Keratinocyte (primary cell): ENCODE measurements around the gene KPNA1. TPM values are rescaled to one million over a fixed set of nuclear protein-coding genes. Genes with fewer than 3 reads are reported as not detected.

ENCODE experiments used
- DNase-seq: peaks from one replicate; pipeline ENCODE4 v3.0.0-alpha.2; 2011; ENCODE audit warnings: low read depth, missing footprints, low spot score
- FAIRE-seq: peaks from 2 replicates; lab custom pipeline; 2011; peaks lifted over from hg19 to GRCh38; lab: Jason Lieb, UNC
- H2AFZ ChIP-seq: 2 replicates; pipeline ENCODE4 v1.6.0; 2012; ENCODE audit warnings: low read length, control low read depth, inconsistent platforms; ENCODE audit not compliant: control insufficient read depth
- H3K27ac ChIP-seq: 2 replicates; pipeline ENCODE4 v1.5.1; 2011; ENCODE audit warnings: low read length; ENCODE audit not compliant: control insufficient read depth, insufficient read depth
- H3K27me3 ChIP-seq: 3 replicates; pipeline ENCODE4 v1.6.0; 2011; ENCODE audit warnings: low read length; ENCODE audit not compliant: control insufficient read depth, insufficient read depth; ENCODE audit errors: extremely low read depth
- H3K36me3 ChIP-seq, 2 experiments: 2 replicates in 1 of 2; 3 replicates in 1 of 2; pipeline ENCODE4 v1.5.1; 2011; ENCODE audit warnings: low read length in 2 of 2, mild to moderate bottlenecking in 1 of 2; ENCODE audit not compliant: control insufficient read depth in 2 of 2, insufficient read depth in 2 of 2; ENCODE audit errors: extremely low read depth in 1 of 2
- H3K4me1 ChIP-seq: 3 replicates; pipeline ENCODE4 v1.5.1; 2011; ENCODE audit warnings: low read length; ENCODE audit not compliant: control insufficient read depth, insufficient read depth; ENCODE audit errors: extremely low read depth
- H3K4me2 ChIP-seq: 3 replicates; pipeline ENCODE4 v1.6.0; 2011; ENCODE audit warnings: low read depth, low read length; ENCODE audit not compliant: control insufficient read depth, insufficient read depth; ENCODE audit errors: extremely low read depth
- H3K4me3 ChIP-seq, 3 experiments: fragments of 200-600 bp in 1 of 3; sonication (generic) in 1 of 3; 2 replicates in 2 of 3; 3 replicates in 1 of 3; pipeline ENCODE4 v1.5.1; 2011 to 2016; ENCODE audit warnings: low read length in 3 of 3, mild to moderate bottlenecking in 3 of 3, control low read depth in 2 of 3, inconsistent platforms in 1 of 3, low read depth in 1 of 3, mixed read lengths in 1 of 3, mixed run types in 1 of 3, moderate library complexity in 1 of 3; ENCODE audit not compliant: control insufficient read depth in 2 of 3, insufficient read depth in 2 of 3; ENCODE audit errors: extremely low read depth in 1 of 3
- H3K79me2 ChIP-seq: 2 replicates; pipeline ENCODE4 v1.6.0; 2012; ENCODE audit warnings: low read length; ENCODE audit not compliant: control insufficient read depth, insufficient read depth
- H3K9ac ChIP-seq: 3 replicates; pipeline ENCODE4 v1.6.0; 2011; ENCODE audit warnings: low read length; ENCODE audit not compliant: control insufficient read depth, insufficient read depth; ENCODE audit errors: extremely low read depth
- H3K9me1 ChIP-seq: 3 replicates; pipeline ENCODE4 v1.6.0; 2011; ENCODE audit warnings: low read length; ENCODE audit not compliant: control insufficient read depth, insufficient read depth; ENCODE audit errors: extremely low read depth
- H3K9me3 ChIP-seq: 2 replicates; pipeline ENCODE4 v1.5.1; 2012; ENCODE audit warnings: low read depth, low read length; ENCODE audit not compliant: control insufficient read depth
- H4K20me1 ChIP-seq: 3 replicates; pipeline ENCODE4 v1.6.0; 2011; ENCODE audit warnings: low read length; ENCODE audit not compliant: control insufficient read depth, insufficient read depth; ENCODE audit errors: extremely low read depth
- CTCF ChIP-seq, 3 experiments: IDR thresholded peaks in 1 of 3; conservative IDR thresholded peaks in 1 of 3; optimal IDR thresholded peaks in 1 of 3; 2 replicates in 2 of 3; 3 replicates in 1 of 3; pipeline versions ENCODE3 to v1.5.1; 2011; ENCODE audit warnings: low read length in 3 of 3, mild to moderate bottlenecking in 3 of 3, moderate library complexity in 2 of 3, control low read depth in 1 of 3, inconsistent platforms in 1 of 3; ENCODE audit not compliant: insufficient read depth in 2 of 3; ENCODE audit errors: extremely low read depth in 1 of 3
- EZH2 ChIP-seq: IDR thresholded peaks from one replicate; pipeline ENCODE4 v1.6.1; 2012; ENCODE audit warnings: inconsistent platforms, mild to moderate bottlenecking, low read length, moderate library complexity
- dilution Hi-C: fragments of 300-500 bp; cut with MboI; formaldehyde crosslinking; loops from one replicate; pipeline ENCODE4 v1.7.0; 2020; ENCODE audit warnings: low sequenced_read_pairs; ENCODE audit not compliant: extremely low pct_ligation_motif_present
- polyA plus RNA-seq, 5 experiments: library from polyadenylated mRNA; depleted of rRNA in 3 of 5; stranded (reverse) in 3 of 5; stranded (forward) in 1 of 5; unstranded in 1 of 5; fragments of >200 nt; gene quantifications; 1 replicate in 1 of 5; 2 replicates in 3 of 5; 3 replicates in 1 of 5; pipeline versions ENCODE4 v1.2.1 to v1.2.3, GENCODE V29; 2011 to 2012; ENCODE audit warnings: missing spikeins in 2 of 5, low read depth in 1 of 5, low replicate concordance in 1 of 5

Gene KPNA1
- polyA plus RNA-seq, 1 donor (not counting 4 experiments of a cell fraction or from before 2014, with no cell fraction given) = 66.7 TPM

- Histone ChIP-seq H3K27ac (no peak overlapping the region), H3K9ac (no peak overlapping the region), H4K20me1 (peaks cover 3% of the 10 kb centered on the region), H2AFZ (no peak overlapping the region), H3K4me1 (peaks cover 21% of the 10 kb centered on the region), H3K4me2 (no peak overlapping the region), H3K36me3 (peaks cover 10 to 21% of the 10 kb centered on the region in 2 experiments), H3K9me3 (no peaks in the 10 kb centered on the region), H3K27me3 (no peaks in the 10 kb centered on the region), H3K9me1 (no peaks in the 10 kb centered on the region), H3K4me3 (no peak overlapping the region), H3K79me2 (no peaks in the 10 kb centered on the region)
- no peak for FAIRE-seq
- no peak for DNase-seq
- dilution Hi-C loops = no loop called here
- TF ChIP-seq CTCF (optimal IDR thresholded peaks at IDR 0.05 in 1 of 3, IDR thresholded peaks at IDR 0.05 in 1 of 3, conservative IDR thresholded peaks at IDR 0.05 in 1 of 3; ENCODE audit: extremely low read depth in 1 of 3, insufficient read depth in 2 of 3, low read length in 3 of 3) (no peak), EZH2 (no peak)
Measured at GRCh38 chr3:122536632-122537001, 21.9 kb upstream of the KPNA1 start.

GRCh38 chr3:122535964-122536631 lies 21.4 kb upstream of the KPNA1 start:
- no peaks in the 10 kb centered on the region for H3K9me3 ChIP-seq
- H2AFZ ChIP-seq = no peak overlapping the region
- H3K9me1 ChIP-seq = no peaks in the 10 kb centered on the region
- FAIRE-seq (no peak), DNase-seq (no peak)
- H3K27me3 ChIP-seq = no peaks in the 10 kb centered on the region
- no peaks in the 10 kb centered on the region for H3K79me2 ChIP-seq
- H3K4me3 ChIP-seq = no peak overlapping the region
- H3K36me3 ChIP-seq = peaks cover 10 to 19% of the 10 kb centered on the region in 2 experiments
- dilution Hi-C loops = no loop called here
- no peak overlapping the region for H3K4me2 ChIP-seq
- H3K9ac ChIP-seq = no peak overlapping the region
- TF ChIP-seq CTCF (optimal IDR thresholded peaks at IDR 0.05 in 1 of 3, IDR thresholded peaks at IDR 0.05 in 1 of 3, conservative IDR thresholded peaks at IDR 0.05 in 1 of 3; ENCODE audit: extremely low read depth in 1 of 3, insufficient read depth in 2 of 3, low read length in 3 of 3) (no peak), EZH2 (no peak)
- peaks cover 3% of the 10 kb centered on the region for H4K20me1 ChIP-seq
- H3K4me1 ChIP-seq = peaks cover 21% of the 10 kb centered on the region
- H3K27ac ChIP-seq = no peak overlapping the region
